NAMALWA (cell line): ENCODE measurements around the gene MAPKAPK5.
"Not testable (repeated sequence)": the region's sequence is repeated elsewhere in the genome, so short reads cannot be mapped to it uniquely, and the experiment has no call there.

Source experiments
- DNase-seq: peaks from one replicate; pipeline ENCODE4 v3.0.0-alpha.2; 2015; ENCODE audit warnings: low spot score

The MAPKAPK5 gene

GRCh38 chr12:111827907-111828306, 14.1 kb upstream of the MAPKAPK5 start:
- no peak for DNase-seq

- DNase-seq = no peak
These were observed 13.6 kb upstream of the MAPKAPK5 start for GRCh38 chr12:111828338-111828979.

DNA sequence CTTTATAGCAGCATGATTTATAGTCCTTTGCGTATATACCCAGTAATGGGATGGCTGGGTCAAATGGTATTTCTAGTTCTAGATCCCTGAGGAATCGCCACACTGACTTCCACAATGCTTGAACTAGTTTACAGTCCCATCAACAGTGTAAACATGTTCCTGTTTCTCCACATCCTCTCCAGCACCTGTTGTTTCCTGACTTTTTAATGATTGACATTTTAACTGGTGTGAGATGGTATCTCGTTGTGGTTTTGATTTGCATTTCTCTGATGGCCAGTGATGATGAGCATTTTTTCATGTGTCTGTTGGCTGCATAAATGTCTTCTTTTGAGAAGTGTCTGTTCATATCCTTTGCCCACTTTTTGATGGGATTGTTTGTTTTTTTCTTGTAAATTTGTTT, 12.4 kb upstream of the MAPKAPK5 start:
- not testable (repeated sequence) for DNase-seq

- not testable (repeated sequence) for DNase-seq
These were observed 7.2 kb upstream of the MAPKAPK5 start for GRCh38 chr12:111834740-111835386.

DNA sequence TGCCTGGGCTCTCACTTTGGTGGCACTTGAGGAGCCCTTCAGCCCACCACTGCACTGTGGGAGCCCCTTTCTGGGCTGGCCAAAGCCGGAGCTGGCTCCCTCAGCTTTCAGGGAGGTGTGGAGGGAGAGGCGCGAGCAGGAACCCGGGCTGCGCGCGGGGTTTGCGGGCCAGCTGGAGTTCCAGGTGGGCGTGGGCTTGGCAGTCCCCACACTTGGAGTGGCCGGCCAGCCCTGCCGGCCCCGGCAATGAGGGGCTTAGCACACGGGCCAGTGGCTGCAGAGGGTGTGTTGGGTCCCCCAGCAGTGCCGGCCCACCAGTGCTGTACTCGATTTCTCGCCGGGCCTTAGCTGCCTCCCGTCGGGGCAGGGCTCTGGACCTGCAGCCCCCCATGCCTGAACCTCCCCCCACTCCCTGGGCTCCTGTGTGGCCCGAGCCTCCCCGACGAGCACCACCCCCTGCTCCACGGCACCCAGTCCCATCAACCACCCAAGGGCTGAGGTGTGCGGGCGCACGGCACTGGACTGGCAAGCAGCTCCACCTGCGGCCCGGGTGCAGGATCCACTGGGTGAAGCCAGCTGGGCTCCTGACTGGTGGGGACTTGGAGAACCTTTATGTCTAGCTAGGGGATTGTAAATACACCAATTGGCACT, 6.4 kb upstream of the MAPKAPK5 start:
- not testable (repeated sequence) for DNase-seq

DNA sequence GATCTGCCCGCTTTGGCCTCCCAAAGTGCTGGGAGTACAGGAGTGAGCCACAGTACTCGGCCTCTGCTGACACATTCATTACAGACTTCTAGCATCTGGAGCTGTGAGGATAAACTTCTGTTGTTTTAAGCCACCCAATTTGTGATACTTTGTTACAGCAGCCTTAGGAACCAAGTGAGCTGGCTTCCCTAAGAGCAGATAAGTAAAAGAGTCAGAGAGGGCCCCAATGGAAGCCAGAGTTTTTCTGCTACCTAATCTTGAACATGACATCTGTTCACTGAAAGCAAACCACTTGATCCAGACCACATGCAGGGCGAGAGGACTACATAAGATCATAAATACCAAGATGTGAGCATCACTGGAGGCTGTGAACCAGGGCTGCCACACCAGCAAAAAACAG, 3.7 kb upstream of the MAPKAPK5 start:
- no peak for DNase-seq

DNA sequence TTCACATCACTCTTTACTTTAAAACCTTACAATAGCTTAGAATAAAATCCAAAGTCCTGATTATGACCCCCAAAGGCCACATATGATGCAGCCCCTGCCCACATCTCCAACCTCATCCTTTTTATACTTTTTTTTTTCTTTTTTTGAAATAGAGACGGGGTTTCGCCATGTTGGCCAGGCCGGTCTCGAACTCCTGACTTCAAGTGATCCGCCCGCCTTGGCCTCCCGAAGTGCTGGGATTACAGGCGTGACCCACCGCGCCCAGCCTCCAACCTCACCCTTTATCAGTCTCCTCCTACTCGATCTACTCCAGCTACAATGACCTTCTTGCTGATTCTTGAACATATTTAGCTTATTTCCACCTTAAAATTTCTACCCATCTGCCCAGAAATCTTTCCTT, 1.2 kb upstream of the MAPKAPK5 start:
- DNase-seq = no peak

- no peak for DNase-seq
These were observed 735 bp upstream of the MAPKAPK5 start for GRCh38 chr12:111841236-111841749.

DNA sequence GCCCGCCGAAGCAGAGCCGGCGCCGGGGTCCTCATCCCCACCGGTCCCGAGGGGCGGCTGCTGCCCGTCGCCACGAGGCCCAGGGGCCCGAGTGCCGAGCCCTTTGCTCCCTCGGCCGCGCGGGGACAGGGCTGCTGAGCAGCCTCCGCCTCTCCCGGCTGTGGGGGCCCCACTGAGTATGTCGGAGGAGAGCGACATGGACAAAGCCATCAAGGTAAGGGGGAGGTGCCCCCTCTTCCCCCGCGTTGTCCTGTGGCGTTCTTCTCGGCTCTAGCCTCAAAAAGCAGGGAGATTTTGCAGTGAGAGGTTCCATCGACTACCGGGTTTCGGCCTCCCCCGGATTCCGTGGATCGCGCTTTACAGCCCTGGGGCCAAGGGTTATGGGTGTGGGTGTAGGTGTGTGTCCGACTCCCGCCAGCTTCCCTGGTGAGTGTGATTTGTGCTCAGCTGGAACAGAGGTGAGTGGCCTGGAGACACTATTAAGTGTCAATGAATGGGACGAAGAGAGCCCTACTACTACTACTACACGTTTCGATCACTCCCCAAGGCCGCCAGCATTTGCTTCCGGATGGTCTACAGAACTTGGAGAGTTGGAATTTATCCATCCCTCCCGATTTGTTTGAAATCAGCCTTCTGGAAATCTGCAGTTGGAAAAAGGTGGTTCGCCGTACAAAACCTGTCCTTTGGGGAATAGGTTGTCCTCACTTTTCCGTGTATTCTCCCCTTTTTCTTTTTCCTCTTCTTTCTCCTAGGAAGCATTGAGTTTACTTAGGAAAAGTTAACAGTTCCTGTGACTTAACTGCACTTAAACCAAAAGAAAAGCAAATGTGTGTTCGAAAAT, 748 bp downstream of the MAPKAPK5 start:
- peak; percentile 47 for DNase-seq

GRCh38 chr12:111846016-111846415, 4.0 kb downstream of the MAPKAPK5 start:
- no peak for DNase-seq

DNA sequence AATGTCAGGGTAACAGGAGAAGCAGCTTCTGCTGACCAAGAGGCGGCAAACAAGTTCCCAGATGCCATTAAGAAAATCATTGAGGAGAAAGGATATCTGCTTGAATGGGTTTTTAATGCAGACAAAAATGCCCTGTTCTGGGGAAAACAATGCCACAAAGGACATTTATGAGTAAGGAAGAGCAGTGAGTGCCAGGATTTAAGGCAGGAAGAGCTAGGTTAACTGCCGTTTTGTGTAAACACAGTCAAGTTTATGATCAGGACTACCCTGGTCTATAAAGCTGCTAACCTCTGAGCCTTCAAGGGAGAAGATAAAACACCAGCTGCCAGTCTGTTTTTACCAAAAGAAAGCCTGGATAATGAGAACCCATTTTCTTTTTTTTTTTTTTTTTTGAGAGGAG, 8.5 kb downstream of the MAPKAPK5 start:
- DNase-seq = no peak

- no peak for DNase-seq
These were observed 16.2 kb downstream of the MAPKAPK5 start for GRCh38 chr12:111858186-111858585.

DNA sequence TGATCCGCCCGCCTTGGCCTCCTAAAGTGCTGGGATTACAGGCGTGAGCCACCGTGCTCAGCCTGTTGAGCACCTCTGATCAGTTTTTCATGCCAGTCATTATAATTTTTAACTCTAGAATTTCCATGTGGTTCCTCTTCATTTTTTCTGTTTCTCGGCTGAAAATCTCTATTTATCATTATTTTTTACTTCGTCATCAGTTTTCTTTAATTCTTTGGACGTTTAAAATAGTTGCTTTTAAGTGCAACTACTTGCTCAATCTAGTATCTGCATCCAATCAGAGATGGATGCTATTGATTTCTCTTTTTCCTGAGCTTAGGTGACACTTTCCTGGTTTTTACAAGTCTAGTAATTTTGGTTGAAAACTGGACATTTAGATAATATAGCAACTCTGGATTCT, 16.8 kb downstream of the MAPKAPK5 start:
- DNase-seq = no peak

- DNase-seq = no peak
These were observed 22.9 kb downstream of the MAPKAPK5 start for GRCh38 chr12:111864913-111865312.

DNA sequence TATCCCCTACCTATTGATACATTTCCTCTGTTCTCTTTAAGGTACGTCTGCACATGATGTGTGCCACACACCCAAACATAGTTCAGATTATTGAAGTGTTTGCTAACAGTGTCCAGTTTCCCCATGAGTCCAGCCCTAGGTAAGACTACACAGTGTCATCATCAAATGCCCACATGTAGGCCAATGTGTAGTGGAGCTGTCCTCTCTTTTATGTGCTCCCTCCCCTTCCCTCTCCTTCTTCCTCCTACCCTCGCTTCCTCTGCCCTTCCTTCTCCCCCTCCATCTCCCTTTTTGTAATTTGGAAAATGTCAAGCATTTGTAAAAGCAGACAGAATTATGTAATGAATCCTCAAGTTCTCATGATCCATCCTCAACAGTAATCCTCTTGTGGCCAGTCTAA, 25.5 kb downstream of the MAPKAPK5 start:
- DNase-seq = no peak

GRCh38 chr12:111868676-111869588, 26.9 kb downstream of the MAPKAPK5 start:
- no peak for DNase-seq

DNA sequence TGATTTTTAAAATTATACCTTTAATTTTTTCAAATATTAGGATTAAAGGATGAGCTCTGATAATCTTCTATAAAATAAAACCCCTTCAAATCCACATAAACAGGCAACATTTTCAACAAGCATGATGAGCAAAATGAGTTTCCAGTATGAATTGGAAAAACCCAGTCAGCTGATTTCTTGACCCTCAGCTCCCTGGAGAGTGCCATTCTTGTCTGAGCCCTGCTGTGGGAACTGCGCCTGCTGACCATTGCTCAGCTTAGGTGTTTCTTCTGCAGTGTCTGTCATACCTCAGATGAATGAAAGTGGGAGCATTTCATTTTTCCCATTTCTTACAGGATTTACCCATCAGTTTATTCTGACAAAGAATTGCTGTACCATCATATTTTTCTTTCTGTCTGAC, 27.6 kb downstream of the MAPKAPK5 start:
- DNase-seq = no peak

GRCh38 chr12:111870216-111870615, 28.2 kb downstream of the MAPKAPK5 start:
- no peak for DNase-seq

- no peak for DNase-seq
These were observed 28.7 kb downstream of the MAPKAPK5 start for GRCh38 chr12:111870706-111871105.

DNA sequence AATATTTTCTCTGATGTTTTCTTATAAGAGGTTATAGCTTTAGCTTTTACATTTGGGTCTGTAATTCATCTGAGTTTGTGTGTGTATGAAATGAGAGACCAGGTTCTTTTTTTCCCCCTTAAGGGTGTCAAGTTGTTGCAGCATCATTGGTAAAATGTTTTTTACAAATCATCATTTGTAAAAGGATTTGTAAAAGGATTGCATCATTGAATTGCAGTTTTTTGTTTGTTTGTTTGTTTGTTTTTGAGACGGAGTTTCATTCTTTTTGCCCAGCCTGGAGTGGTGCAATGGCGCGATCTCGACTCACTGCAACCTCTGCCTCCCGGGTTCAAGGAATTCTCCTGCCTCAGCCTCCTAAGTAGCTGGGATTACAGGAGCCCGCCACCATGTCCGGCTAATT, 31.1 kb downstream of the MAPKAPK5 start:
- DNase-seq = no peak

DNA sequence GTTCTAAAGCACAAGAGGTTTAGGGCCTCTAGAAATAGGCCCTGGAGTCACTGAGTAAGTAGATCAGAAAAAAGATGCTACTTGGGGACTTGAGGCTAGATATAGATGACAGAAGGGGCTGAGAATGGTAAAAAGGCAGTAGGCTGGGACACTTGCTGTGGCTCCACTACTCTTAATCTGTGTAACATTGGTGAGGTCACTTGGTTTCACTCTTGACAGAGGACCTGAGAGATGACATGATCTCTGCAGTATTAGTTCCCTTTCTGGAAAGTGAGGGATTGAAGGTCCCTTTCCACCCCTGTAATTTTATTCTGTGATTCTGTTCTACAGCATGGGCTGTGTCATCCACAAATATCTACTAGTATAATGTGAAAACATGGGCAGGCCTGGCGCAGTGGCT, 39.7 kb downstream of the MAPKAPK5 start:
- DNase-seq = no peak
